Iris pigment epithelial cell (primary cell): ENCODE measurements around the gene KCNH2.

ENCODE experiments used
- DNase-seq: peaks from one replicate; pipeline ENCODE4 v3.0.0-alpha.2; 2011; ENCODE audit warnings: low read depth

KCNH2 gene

DNA sequence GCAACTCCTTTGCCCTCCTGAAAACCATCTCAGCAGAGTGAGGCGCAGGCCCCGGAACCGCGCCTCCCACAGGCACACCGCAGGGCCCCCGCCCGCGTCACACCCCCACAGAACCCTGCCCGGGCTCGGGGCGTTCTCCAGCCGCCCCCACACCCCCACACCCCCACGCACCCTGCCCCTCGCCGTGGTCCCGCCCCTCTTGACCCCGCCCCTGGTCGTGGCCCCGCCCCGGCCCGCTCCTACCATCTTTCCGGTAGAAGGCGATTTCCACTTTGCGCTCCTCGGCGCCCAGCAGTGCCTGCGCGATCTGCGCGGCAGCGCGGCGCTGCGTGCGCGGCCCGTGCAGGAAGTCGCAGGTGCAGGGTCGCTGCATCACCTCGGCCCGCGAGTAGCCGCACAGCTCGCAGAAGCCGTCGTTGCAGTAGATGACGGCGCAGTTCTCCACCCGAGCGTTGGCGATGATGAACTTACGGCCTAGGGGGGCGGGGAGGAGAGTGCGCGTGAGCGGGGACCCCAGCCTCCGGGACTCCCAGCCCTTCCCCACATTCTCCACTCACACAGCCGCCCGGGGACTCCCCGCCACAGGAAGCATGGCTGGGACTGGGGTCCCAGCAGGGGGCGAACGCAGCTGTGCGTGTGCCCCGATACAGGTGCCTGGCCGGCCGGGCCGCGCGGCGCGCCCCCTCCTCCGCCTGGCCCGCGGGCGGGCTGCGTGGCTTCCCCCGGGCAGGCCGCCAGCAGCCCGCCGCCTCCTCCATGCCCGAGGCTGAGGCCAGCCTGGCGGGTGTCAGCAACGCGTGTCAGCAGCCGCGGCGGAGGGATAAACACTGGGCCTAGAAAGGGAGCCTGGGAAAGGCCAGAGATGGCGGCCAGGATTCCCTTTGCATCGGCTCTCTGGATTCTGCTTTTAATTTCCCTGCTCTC, 3.4 kb downstream of the KCNH2 start:
- DNase-seq = no peak

- no peak for DNase-seq
These were observed 4.3 kb downstream of the KCNH2 start for GRCh38 chr7:150973571-150974451.

- no peak for DNase-seq
These were observed 5.4 kb downstream of the KCNH2 start for GRCh38 chr7:150972741-150973140.

- no peak for DNase-seq
These were observed 6.1 kb downstream of the KCNH2 start for GRCh38 chr7:150972023-150972468.

DNA sequence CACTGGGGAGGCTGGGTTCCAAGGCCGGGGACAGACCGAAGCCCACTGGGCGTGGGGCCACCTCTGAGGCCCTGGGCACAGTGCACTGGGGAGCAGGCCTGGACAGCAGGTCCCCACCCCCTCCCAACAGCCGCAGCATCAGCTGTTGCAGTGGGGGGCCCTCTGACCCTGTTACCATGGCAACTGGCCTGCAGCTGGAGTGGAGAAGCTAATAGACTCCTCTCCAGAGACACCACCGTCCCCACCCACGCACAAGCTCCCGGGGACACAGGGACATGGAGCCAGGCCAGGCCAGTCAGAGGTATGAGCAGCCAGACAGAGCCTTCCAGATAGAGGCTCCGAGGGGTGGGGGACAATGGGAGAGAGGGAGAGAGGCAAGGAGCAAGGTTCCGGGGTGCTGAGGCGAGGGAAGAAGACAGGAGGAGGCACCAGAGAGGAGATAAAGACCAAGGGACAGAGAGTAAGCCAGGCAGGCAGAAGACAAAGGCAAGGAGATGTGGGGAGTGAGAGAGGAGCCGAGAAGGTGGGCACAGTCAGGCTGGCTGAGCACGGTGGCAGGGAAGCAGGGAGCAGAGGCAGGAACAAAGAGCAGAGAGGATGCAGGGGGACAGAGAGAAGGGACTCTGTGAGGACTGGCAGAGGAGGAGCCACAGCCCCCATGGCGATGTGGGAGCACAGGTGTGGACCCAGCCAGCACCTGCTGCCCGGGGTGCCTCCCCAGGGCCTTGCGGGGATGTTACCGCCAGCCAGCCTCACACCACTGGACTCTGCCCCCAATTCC, 6.7 kb downstream of the KCNH2 start:
- DNase-seq = no peak

GRCh38 chr7:150970424-150970823, 7.7 kb downstream of the KCNH2 start:
- no peak for DNase-seq

DNA sequence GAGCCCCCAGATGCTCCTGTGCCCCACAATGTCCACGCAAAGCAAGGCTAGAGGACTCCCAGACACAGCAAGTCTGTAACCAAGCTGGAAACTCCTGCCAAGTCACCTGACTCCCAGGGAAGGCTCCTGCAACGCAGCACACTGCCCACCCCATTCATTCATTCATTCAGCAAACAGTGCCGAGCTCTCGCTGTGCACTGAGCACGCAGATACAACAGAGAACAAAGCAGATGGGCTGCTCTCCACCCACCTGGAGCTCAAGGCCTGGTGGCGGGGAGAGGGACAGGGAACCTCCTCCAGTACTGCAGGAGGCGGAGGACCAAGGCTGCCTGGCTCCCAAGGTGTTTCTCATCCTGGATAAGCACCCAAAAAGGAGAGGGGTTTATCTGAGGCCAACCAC, 8.6 kb downstream of the KCNH2 start:
- DNase-seq = no peak

- DNase-seq = no peak
These were observed 9.3 kb downstream of the KCNH2 start for GRCh38 chr7:150968734-150969372.

- DNase-seq = no peak
These were observed 9.9 kb downstream of the KCNH2 start for GRCh38 chr7:150968056-150968733.

GRCh38 chr7:150967349-150967748, 10.8 kb downstream of the KCNH2 start:
- DNase-seq = no peak

- DNase-seq = no peak
These were observed 12.1 kb downstream of the KCNH2 start for GRCh38 chr7:150966002-150966401.

GRCh38 chr7:150965273-150965830, 12.8 kb downstream of the KCNH2 start:
- no peak for DNase-seq

- no peak for DNase-seq
These were observed 13.5 kb downstream of the KCNH2 start for GRCh38 chr7:150964593-150965111.

DNA sequence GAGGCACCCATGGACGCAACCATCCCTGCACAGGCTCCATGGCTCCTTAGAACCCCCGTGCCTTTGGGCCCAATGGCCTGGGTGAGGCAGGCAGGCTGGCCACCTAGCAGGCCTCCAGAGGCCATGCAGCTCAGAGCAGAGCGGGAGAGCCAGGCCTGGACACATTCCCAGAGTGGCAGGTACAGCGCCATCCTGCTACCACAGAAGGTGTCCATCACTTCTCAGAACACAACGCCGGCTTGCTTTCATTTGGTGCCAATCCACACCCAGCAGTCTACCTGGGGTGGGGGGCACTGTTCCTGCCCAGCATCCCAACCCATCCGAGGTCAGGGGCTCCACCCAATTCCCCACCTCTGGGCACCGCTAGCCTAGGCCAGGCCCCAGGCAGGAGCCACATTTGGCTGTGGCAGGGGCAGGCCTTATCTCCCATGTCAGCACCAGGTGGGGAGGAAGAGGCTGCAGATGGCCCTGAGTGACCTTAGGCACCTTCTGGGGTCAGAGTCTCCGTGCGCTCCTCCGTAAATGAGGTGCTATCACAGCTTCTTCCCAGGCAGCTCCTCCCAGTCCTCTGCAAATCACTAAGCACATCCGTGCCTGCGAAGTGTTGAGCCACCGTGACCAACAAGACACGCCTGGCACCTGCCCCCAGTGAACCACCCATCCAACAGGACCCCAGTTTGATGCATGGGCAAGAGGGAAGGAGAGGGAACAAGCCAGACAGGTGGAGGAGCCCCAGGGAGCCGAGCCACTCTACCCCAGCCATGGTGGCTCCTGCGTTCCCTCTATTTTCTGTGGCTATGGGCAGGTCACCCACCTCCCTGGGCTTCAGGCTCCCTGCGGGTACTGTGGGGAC, 14.2 kb downstream of the KCNH2 start:
- DNase-seq = no peak

GRCh38 chr7:150962553-150963399, 15.3 kb downstream of the KCNH2 start:
- peak; percentile 45 for DNase-seq

GRCh38 chr7:150962290-150962552, 15.9 kb downstream of the KCNH2 start:
- no peak for DNase-seq

- DNase-seq = no peak
These were observed 16.4 kb downstream of the KCNH2 start for GRCh38 chr7:150961510-150962289.
